ENCODE data around the gene SLC25A47. TPM values are rescaled to one million over a fixed set of nuclear protein-coding genes. Genes with fewer than 3 reads are reported as not detected.
"Not testable (repeated sequence)": the region's sequence is repeated elsewhere in the genome, so short reads cannot be mapped to it uniquely, and the experiment has no call there.

The SLC25A47 gene
- total and polyA plus RNA-seq, 3 donors from 2014 or later: 0.37 to 0.87 (median 0.78) TPM

- TF ChIP-seq CTCF (IDR thresholded peaks at IDR 0.05): no peak
- no peak for TF ChIP-seq POLR2A (IDR thresholded peaks at IDR 0.05)
- Histone ChIP-seq H3K27ac (peak overlapping the region; percentile 68 to 83), H3K9me3 (no peaks in the 10 kb centered on the region), H3K36me3 (ENCODE audit: low read depth, missing control alignments) (no peaks in the 10 kb centered on the region), H3K27me3 (no peaks in the 10 kb centered on the region), H3K4me1 (peaks cover 59% of the 10 kb centered on the region), H3K4me3 (no peak overlapping the region)
- DNase-seq: no peak
- intact Hi-C loops (cut with DNase I; ENCODE audit: low total_unique reads): no loop called here
- WGBS, 2 donors: 86 to 94% methylated on average over 14 to 16 of the region's 16 CpGs
These were observed 27.6 kb upstream of the SLC25A47 start for GRCh38 chr14:100295376-100296105.

GRCh38 chr14:100296106-100296651 lies 27.0 kb upstream of the SLC25A47 start:
- intact Hi-C loops (cut with DNase I; ENCODE audit: low total_unique reads): no loop called here
- Histone ChIP-seq H3K9me3 (no peaks in the 10 kb centered on the region), H3K27ac (peak overlapping the region; percentile 82 to 83), H3K27me3 (no peaks in the 10 kb centered on the region), H3K4me3 (no peak overlapping the region), H3K36me3 (ENCODE audit: low read depth, missing control alignments) (no peaks in the 10 kb centered on the region), H3K4me1 (peaks cover 54% of the 10 kb centered on the region)
- TF ChIP-seq CTCF (IDR thresholded peaks at IDR 0.05): no peak
- TF ChIP-seq POLR2A (IDR thresholded peaks at IDR 0.05): no peak
- WGBS, 2 donors: 84 to 90% methylated on average over 9 of the region's 9 CpGs
- DNase-seq: no peak

GRCh38 chr14:100296729-100297128 lies 26.4 kb upstream of the SLC25A47 start:
- H3K9me3 ChIP-seq; intact Hi-C loops (cut with DNase I; ENCODE audit: low total_unique reads); H3K27me3 ChIP-seq; H3K4me3 ChIP-seq; H3K36me3 ChIP-seq (ENCODE audit: low read depth, missing control alignments); DNase-seq: not testable (repeated sequence)
- H3K4me1 ChIP-seq: peaks cover 54% of the 10 kb centered on the region
- WGBS, 2 donors: 60 to 74% methylated on average over 11 of the region's 11 CpGs
- peak overlapping the region; percentile 82 to 83 for H3K27ac ChIP-seq

- Histone ChIP-seq H3K27ac (peak overlapping the region; percentile 82 to 83), H3K9me3 (no peaks in the 10 kb centered on the region), H3K4me1 (peaks cover 54% of the 10 kb centered on the region), H3K27me3 (no peaks in the 10 kb centered on the region), H3K4me3 (no peak overlapping the region), H3K36me3 (ENCODE audit: low read depth, missing control alignments) (no peaks in the 10 kb centered on the region)
- intact Hi-C loops (cut with DNase I; ENCODE audit: low total_unique reads): no loop called here
- peak; percentile 90 for DNase-seq
- 39 to 42% methylated on average over 16 to 30 of the region's 30 CpGs for WGBS, 2 donors
- TF ChIP-seq POLR2A (IDR thresholded peaks at IDR 0.05): no peak
- no peak for TF ChIP-seq CTCF (IDR thresholded peaks at IDR 0.05)
These were observed 25.5 kb upstream of the SLC25A47 start for GRCh38 chr14:100297320-100298300.
